HepG2 (cell line): Measurements from ENCODE around the gene RASD1. TPM values are rescaled to one million over a fixed set of nuclear protein-coding genes. Genes with fewer than 3 reads are reported as not detected.

Experiments
- ATAC-seq: fragments of 200-7000 bp; cut with Tn5 transposase; 3 replicates; pipeline ENCODE4 v1.9.1; 2020; ENCODE audit warnings: mild to moderate bottlenecking, moderate library complexity
- BruUV-seq: library from RNA; stranded (reverse); fragments of 400-500 nt; replicated peaks from 2 replicates; lab custom pipeline; 2021; lab: Mats Ljungman, UMichigan
- CTCF ChIA-PET: fragments of 300-600 bp; formaldehyde crosslinking; extraction: SDS; loops from one replicate; lab custom pipeline; 2021; ENCODE audit warnings: low total read pairs, inconsistent platforms, low intra/inter-chr PET ratio; lab: Yijun Ruan, JAX
- POLR2A ChIA-PET: fragments of 350-600 bp; sonication (Branson Sonifier 250); formaldehyde crosslinking; loops from one replicate; lab custom pipeline; 2020; ENCODE audit warnings: antibody characterized with exemption, inconsistent platforms; lab: Yijun Ruan, JAX
- DNase-seq: peaks from one replicate; pipeline ENCODE4 v3.0.0-alpha.2; 2015; ENCODE audit warnings: low spot score
- FAIRE-seq: peaks from 3 replicates; lab custom pipeline; 2011; peaks lifted over from hg19 to GRCh38; lab: Jason Lieb, UNC
- H2AFZ ChIP-seq: one replicate; pipeline ENCODE4 v1.6.1; 2011; ENCODE audit warnings: low read length, inconsistent platforms
- H3K27ac ChIP-seq: fragments of 300-600 bp; 3 replicates; pipeline ENCODE4 v1.8.0; 2011; ENCODE audit warnings: mixed run types, mild to moderate bottlenecking, mixed read lengths, low read length, inconsistent platforms; ENCODE audit not compliant: insufficient read depth; ENCODE audit errors: extremely low read length
- H3K27me3 ChIP-seq, 2 experiments: fragments of 200-600 bp in 1 of 2; 2 replicates in 1 of 2; 3 replicates in 1 of 2; pipeline versions ENCODE4 v1.6.0 to v1.8.0; 2011; ENCODE audit warnings: low read length in 2 of 2, mild to moderate bottlenecking in 2 of 2, moderate library complexity in 2 of 2, inconsistent platforms in 1 of 2; ENCODE audit not compliant: insufficient read depth in 2 of 2, control insufficient read depth in 1 of 2
- H3K36me3 ChIP-seq, 2 experiments: fragments of 200-600 bp in 1 of 2; replicated peaks in 1 of 2; 2 replicates in 1 of 2; 3 replicates in 1 of 2; pipeline versions ENCODE4 v1.5.1 to v1.8.0; 2011; ENCODE audit warnings: low read length in 2 of 2, inconsistent platforms in 1 of 2; ENCODE audit not compliant: insufficient read depth in 2 of 2, control insufficient read depth in 1 of 2
- H3K4me1 ChIP-seq: 2 replicates; pipeline ENCODE4 v1.5.1; 2012; ENCODE audit warnings: low read length, inconsistent platforms; ENCODE audit not compliant: insufficient read depth
- H3K4me2 ChIP-seq: 2 replicates; pipeline ENCODE4 v1.6.0; 2011; ENCODE audit warnings: low read depth, low read length, inconsistent platforms
- H3K4me3 ChIP-seq, 3 experiments: fragments of 200-600 bp in 1 of 3; sonication (generic), shearing (Covaris generic) in 1 of 3; replicated peaks in 1 of 3; 2 replicates each; pipeline ENCODE4 v1.5.1; 2011 to 2016; ENCODE audit warnings: low read length in 3 of 3, inconsistent platforms in 2 of 3, low read depth in 2 of 3, mild to moderate bottlenecking in 2 of 3, control low read depth in 1 of 3, mixed read lengths in 1 of 3; ENCODE audit not compliant: insufficient read depth in 1 of 3
- H3K79me2 ChIP-seq: one replicate; pipeline ENCODE4 v1.6.1; 2011; ENCODE audit warnings: low read length, inconsistent platforms; ENCODE audit not compliant: insufficient read depth
- H3K9ac ChIP-seq: 2 replicates; pipeline ENCODE4 v1.6.0; 2011; ENCODE audit warnings: mild to moderate bottlenecking, low read depth, low read length, inconsistent platforms; ENCODE audit not compliant: insufficient read depth
- H3K9me3 ChIP-seq: 2 replicates; pipeline ENCODE4 v1.5.1; 2012; ENCODE audit warnings: mild to moderate bottlenecking, low read length
- H4K20me1 ChIP-seq: 2 replicates; pipeline ENCODE4 v1.6.0; 2011; ENCODE audit warnings: inconsistent platforms, mild to moderate bottlenecking, low read length, moderate library complexity; ENCODE audit not compliant: insufficient read depth
- ADNP ChIP-seq: sonication (generic); formaldehyde crosslinking; IDR thresholded peaks from 2 replicates; pipeline ENCODE4 v1.4.0; 2020; ENCODE audit warnings: missing genetic modification reagents
- FOXC1 ChIP-seq: sonication (generic); formaldehyde crosslinking; IDR thresholded peaks from 2 replicates; pipeline ENCODE4 v1.8.0; 2022; ENCODE audit warnings: mild to moderate bottlenecking, missing genetic modification reagents, borderline replicate concordance
- NCOR1 ChIP-seq: fragments of 200-600 bp; sonication (generic); IDR thresholded peaks from 2 replicates; pipeline ENCODE4 v1.7.0; 2017; ENCODE audit warnings: antibody characterized with exemption, low read length, borderline replicate concordance
- PITX1 ChIP-seq: sonication (generic); formaldehyde crosslinking; IDR thresholded peaks from 2 replicates; pipeline ENCODE4 v1.5.1; 2020; ENCODE audit warnings: mild to moderate bottlenecking, missing genetic modification reagents
- RFXANK ChIP-seq: IDR thresholded peaks from 2 replicates; pipeline ENCODE4 v1.6.1; 2016
- ZBTB7A ChIP-seq: sonication (generic); formaldehyde crosslinking; IDR thresholded peaks from 2 replicates; pipeline ENCODE4 v1.8.0; 2022; ENCODE audit warnings: mild to moderate bottlenecking, missing genetic modification reagents
- ZFP36L1 ChIP-seq: sonication (generic); formaldehyde crosslinking; IDR thresholded peaks from 2 replicates; pipeline ENCODE4 v1.8.0; 2022; ENCODE audit warnings: mild to moderate bottlenecking, missing genetic modification reagents, moderate library complexity
- WGBS: methylation state at CpG from one replicate; pipeline ENCODE4 v1.1.6; 2017; ENCODE audit warnings: low lambda C conversion rate; 5-methylcytosine and 5-hydroxymethylcytosine counted together
- in situ Hi-C: cut with HindIII; loops from 2 replicates; pipeline ENCODE4 v1.10.0; 2017; ENCODE audit warnings: low pct_unique_long_range_greater_than_20kb; ENCODE audit not compliant: extremely low pct_ligation_motif_present
- intact Hi-C: fragments of 100-400 bp; cut with micrococcal nuclease; formaldehyde crosslinking; loops from one replicate; pipeline ENCODE4 v1.10.0; 2022; ENCODE audit not compliant: unreplicated experiment
- polyA plus RNA-seq, 8 experiments: library from polyadenylated mRNA; depleted of rRNA in 3 of 8; stranded (reverse) in 7 of 8; unstranded in 1 of 8; fragments of >200 nt; fragmentation: Illumina TruSeq in 4 of 8; extraction: Trizol in 4 of 8; gene quantifications; 2 replicates each; pipeline versions ENCODE4 v1.2.1 to v1.2.3, GENCODE V29; 2011 to 2016; ENCODE audit warnings: low read depth in 4 of 8, missing spikeins in 1 of 8, mixed read lengths in 1 of 8; ENCODE audit not compliant: insufficient read depth in 1 of 8
- total RNA-seq, 5 experiments: library from RNA; depleted of rRNA; stranded (reverse); fragments of >200 nt; fragmentation: Illumina TruSeq; extraction: Trizol; gene quantifications; 2 replicates each; pipeline ENCODE4 v1.2.3, GENCODE V29; 2016; ENCODE audit warnings: low read depth in 1 of 5
- TF ChIP-seq, protein P1 (sequence below): sonication (generic); formaldehyde crosslinking; IDR thresholded peaks from 2 replicates; pipeline ENCODE4 v1.5.0; 2020; ENCODE audit warnings: missing genetic modification reagents, mild to moderate bottlenecking, borderline replicate concordance
- TF ChIP-seq, protein P2 (sequence below): sonication (generic); formaldehyde crosslinking; IDR thresholded peaks from 2 replicates; pipeline ENCODE4 v1.4.0; 2020; ENCODE audit warnings: missing genetic modification reagents, mild to moderate bottlenecking, borderline replicate concordance

RASD1 gene
- total and polyA plus RNA-seq, 2 of the 13 experiments (the other 11 are each of a cell fraction or from before 2014, with no cell fraction given) = 1.6 to 4.2 TPM

DNA sequence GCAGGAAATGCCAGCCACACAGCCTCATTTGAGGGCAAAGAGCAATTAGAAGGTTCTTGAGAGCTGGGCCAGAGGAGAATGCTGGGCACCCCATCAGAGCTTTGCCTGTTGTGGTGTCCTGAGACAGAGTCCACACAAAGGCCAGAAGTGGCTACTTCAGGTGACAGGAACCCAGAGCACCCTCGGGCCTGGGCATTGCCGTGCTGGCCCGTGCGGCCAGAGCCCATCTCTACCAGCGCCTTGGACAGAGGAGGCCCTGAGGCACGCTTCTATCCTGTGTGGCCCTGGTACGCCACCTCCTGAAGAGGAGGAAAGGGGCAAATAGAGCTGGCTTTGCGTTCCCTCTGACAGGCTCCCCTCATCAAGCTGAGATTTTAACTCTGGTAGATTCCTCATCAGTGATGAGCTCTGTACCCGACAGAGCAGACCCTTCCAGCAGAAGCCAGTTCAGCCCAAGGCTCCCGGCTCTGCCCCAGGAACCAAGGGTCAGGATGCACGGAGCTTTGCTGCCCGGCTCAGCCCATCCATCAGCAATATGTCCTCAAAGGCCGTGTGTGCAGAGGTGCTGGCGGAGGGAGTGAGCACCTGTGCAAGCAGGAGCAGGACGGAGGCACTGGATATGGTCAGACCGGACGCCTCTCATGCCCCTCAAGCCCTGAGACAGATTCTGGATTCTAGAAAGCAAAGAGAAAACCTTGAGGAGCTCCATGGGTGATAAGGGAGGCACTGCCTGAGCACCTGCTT lies 3.4 kb upstream of the RASD1 start:
- in situ Hi-C loops = loop anchor here (5.0 to 10.0 kb wide), 2 partner anchors 142 to 145 kb away; no protein-coding TSS in a partner anchor

More for the DNA sequence above, 3.4 kb upstream of the RASD1 start:
- TF ChIP-seq FOXC1 (CRISPR knock-in tag) = no peak
- TF ChIP-seq ADNP (CRISPR knock-in tag) = no peak
- TF ChIP-seq ZBTB7A = no peak
- TF ChIP-seq, protein P1, sequence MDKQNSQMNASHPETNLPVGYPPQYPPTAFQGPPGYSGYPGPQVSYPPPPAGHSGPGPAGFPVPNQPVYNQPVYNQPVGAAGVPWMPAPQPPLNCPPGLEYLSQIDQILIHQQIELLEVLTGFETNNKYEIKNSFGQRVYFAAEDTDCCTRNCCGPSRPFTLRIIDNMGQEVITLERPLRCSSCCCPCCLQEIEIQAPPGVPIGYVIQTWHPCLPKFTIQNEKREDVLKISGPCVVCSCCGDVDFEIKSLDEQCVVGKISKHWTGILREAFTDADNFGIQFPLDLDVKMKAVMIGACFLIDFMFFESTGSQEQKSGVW (CRISPR knock-in tag) = no peak
- TF ChIP-seq ZFP36L1 = no peak
- TF ChIP-seq, protein P2, sequence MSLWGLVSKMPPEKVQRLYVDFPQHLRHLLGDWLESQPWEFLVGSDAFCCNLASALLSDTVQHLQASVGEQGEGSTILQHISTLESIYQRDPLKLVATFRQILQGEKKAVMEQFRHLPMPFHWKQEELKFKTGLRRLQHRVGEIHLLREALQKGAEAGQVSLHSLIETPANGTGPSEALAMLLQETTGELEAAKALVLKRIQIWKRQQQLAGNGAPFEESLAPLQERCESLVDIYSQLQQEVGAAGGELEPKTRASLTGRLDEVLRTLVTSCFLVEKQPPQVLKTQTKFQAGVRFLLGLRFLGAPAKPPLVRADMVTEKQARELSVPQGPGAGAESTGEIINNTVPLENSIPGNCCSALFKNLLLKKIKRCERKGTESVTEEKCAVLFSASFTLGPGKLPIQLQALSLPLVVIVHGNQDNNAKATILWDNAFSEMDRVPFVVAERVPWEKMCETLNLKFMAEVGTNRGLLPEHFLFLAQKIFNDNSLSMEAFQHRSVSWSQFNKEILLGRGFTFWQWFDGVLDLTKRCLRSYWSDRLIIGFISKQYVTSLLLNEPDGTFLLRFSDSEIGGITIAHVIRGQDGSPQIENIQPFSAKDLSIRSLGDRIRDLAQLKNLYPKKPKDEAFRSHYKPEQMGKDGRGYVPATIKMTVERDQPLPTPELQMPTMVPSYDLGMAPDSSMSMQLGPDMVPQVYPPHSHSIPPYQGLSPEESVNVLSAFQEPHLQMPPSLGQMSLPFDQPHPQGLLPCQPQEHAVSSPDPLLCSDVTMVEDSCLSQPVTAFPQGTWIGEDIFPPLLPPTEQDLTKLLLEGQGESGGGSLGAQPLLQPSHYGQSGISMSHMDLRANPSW = no peak
- no peak for TF ChIP-seq PITX1 (CRISPR knock-in tag)
- no peak for TF ChIP-seq RFXANK (CRISPR knock-in tag)
- no peak for TF ChIP-seq NCOR1
- intact Hi-C loops = loop anchor here (5.0 kb wide), 1 partner anchor 52 kb away; no protein-coding TSS in a partner anchor
- ATAC-seq = no peak
- Histone ChIP-seq H4K20me1 (no peaks in the 10 kb centered on the region), H3K9ac (no peak overlapping the region), H2AFZ (no peak overlapping the region), H3K4me1 (peaks cover 26% of the 10 kb centered on the region), H3K4me2 (no peak overlapping the region), H3K79me2 (no peaks in the 10 kb centered on the region), H3K36me3 (no peaks in the 10 kb centered on the region), H3K27ac (no peak overlapping the region), H3K9me3 (no peaks in the 10 kb centered on the region), H3K4me3 (no peak overlapping the region), H3K27me3 (peaks cover 4 to 52% of the 10 kb centered on the region in 2 experiments; a peak in 4 of 5 replicates)
- no peak for FAIRE-seq
- 38% methylated on average over 4 of the region's 17 CpGs for WGBS
- ChIA-PET POLR2A (interaction anchor here (1.1 to 1.4 kb wide), 2 partner anchors 69 to 73 kb away, joined by 3 to 4 read pairs; no protein-coding TSS in a partner anchor), CTCF (no interaction called here)
- no TSS peak for BruUV-seq
- no peak for DNase-seq
